Stimulated activated CD8-positive, alpha-beta memory T cell treated with anti-CD3 and anti-CD28 coated beads, Interleukin-4, amount 100 ng/mL, for 48 hours (primary cell): ENCODE results near the gene REEP6.
"Not testable (repeated sequence)": the region's sequence is repeated elsewhere in the genome, so short reads cannot be mapped to it uniquely, and the experiment has no call there.

Experiments used
- DNase-seq: peaks from one replicate; pipeline ENCODE4 v3.0.0-alpha.2; 2020

Gene REEP6

GRCh38 chr19:1526066-1526778 lies 35.2 kb downstream of the REEP6 start:
- no peak for DNase-seq

- DNase-seq, result no peak
These were observed 36.1 kb downstream of the REEP6 start for GRCh38 chr19:1526979-1527649.

GRCh38 chr19:1527650-1528309 lies 36.8 kb downstream of the REEP6 start:
- no peak for DNase-seq

GRCh38 chr19:1528596-1529429 lies 37.8 kb downstream of the REEP6 start:
- DNase-seq, result no peak

GRCh38 chr19:1529430-1529816 lies 38.4 kb downstream of the REEP6 start:
- no peak for DNase-seq

- DNase-seq, result not testable (repeated sequence)
These were observed 39.9 kb downstream of the REEP6 start for GRCh38 chr19:1530856-1531255.

GRCh38 chr19:1531587-1531986 lies 40.6 kb downstream of the REEP6 start:
- DNase-seq, result no peak

GRCh38 chr19:1532003-1532402 lies 41.0 kb downstream of the REEP6 start:
- no peak for DNase-seq

GRCh38 chr19:1533510-1534150 lies 42.6 kb downstream of the REEP6 start:
- DNase-seq, result no peak

GRCh38 chr19:1534972-1535371 lies 44.0 kb downstream of the REEP6 start:
- DNase-seq, result no peak

- not testable (repeated sequence) for DNase-seq
These were observed 44.7 kb downstream of the REEP6 start for GRCh38 chr19:1535699-1536098.

- no peak for DNase-seq
These were observed 48.0 kb downstream of the REEP6 start for GRCh38 chr19:1538978-1539377.

- not testable (repeated sequence) for DNase-seq
These were observed 48.8 kb downstream of the REEP6 start for GRCh38 chr19:1539749-1540148.

- no peak for DNase-seq
These were observed 49.5 kb downstream of the REEP6 start for GRCh38 chr19:1540365-1540925.
